HG03342 (cell line): ENCODE data around the gene ADGRF5.

ENCODE experiments used
- ATAC-seq: cut with Tn5 transposase; IDR thresholded peaks from one replicate; pipeline ENCODE4 v1.9.1; 2021; ENCODE audit warnings: mild to moderate bottlenecking, moderate library complexity; ENCODE audit not compliant: unreplicated experiment

The ADGRF5 gene

GRCh38 chr6:46921731-46922130 is at the start of gene ADGRF5:
TSS of gene ADGRF5 (minus strand) at chr6:46921938. CDS start at chr6:46906762, 15,176 bp downstream.
- ATAC-seq: no peak

- ATAC-seq: no peak
These were observed 47.5 kb upstream of the ADGRF5 start for GRCh38 chr6:46969206-46969605.

- no peak for ATAC-seq
These were observed 46.1 kb upstream of the ADGRF5 start for GRCh38 chr6:46967826-46968349.

GRCh38 chr6:46964716-46965519 is 43.2 kb upstream of the ADGRF5 start:
- no peak for ATAC-seq

- no peak for ATAC-seq
These were observed 41.9 kb upstream of the ADGRF5 start for GRCh38 chr6:46963626-46964025.

GRCh38 chr6:46963039-46963438 is 41.3 kb upstream of the ADGRF5 start:
- no peak for ATAC-seq

GRCh38 chr6:46961711-46962110 is 40.0 kb upstream of the ADGRF5 start:
- no peak for ATAC-seq

- ATAC-seq: no peak
These were observed 39.5 kb upstream of the ADGRF5 start for GRCh38 chr6:46961232-46961631.

- ATAC-seq: no peak
These were observed 37.7 kb upstream of the ADGRF5 start for GRCh38 chr6:46959419-46959818.

- ATAC-seq: no peak
These were observed 34.7 kb upstream of the ADGRF5 start for GRCh38 chr6:46956409-46956808.

GRCh38 chr6:46954837-46955451 is 33.2 kb upstream of the ADGRF5 start:
- ATAC-seq: no peak

GRCh38 chr6:46953921-46954320 is 32.2 kb upstream of the ADGRF5 start:
- ATAC-seq: no peak

GRCh38 chr6:46949632-46950280 is 28.0 kb upstream of the ADGRF5 start:
- ATAC-seq: no peak

- ATAC-seq: no peak
These were observed 27.0 kb upstream of the ADGRF5 start for GRCh38 chr6:46948699-46949098.

- no peak for ATAC-seq
These were observed 25.8 kb upstream of the ADGRF5 start for GRCh38 chr6:46947497-46947896.

- no peak for ATAC-seq
These were observed 18.9 kb upstream of the ADGRF5 start for GRCh38 chr6:46940433-46941226.

- no peak for ATAC-seq
These were observed 15.9 kb upstream of the ADGRF5 start for GRCh38 chr6:46937642-46938041.

- no peak for ATAC-seq
These were observed 13.9 kb upstream of the ADGRF5 start for GRCh38 chr6:46935687-46936086.

GRCh38 chr6:46933751-46934150 is 12.0 kb upstream of the ADGRF5 start:
- no peak for ATAC-seq

- no peak for ATAC-seq
These were observed 11.0 kb upstream of the ADGRF5 start for GRCh38 chr6:46932526-46933319.
